ENCODE results near the gene SYT17.

- TF ChIP-seq CTCF (IDR thresholded peaks at IDR 0.05) (no peak), POLR2A (IDR thresholded peaks at IDR 0.05) (no peak)
These were observed 118.8 kb downstream of the SYT17 start for GRCh38 chr16:19286827-19287226.

All from vagina (tissue), 2 donors.